Measurements from ENCODE around the gene HYAL4. TPM values are rescaled to one million over a fixed set of nuclear protein-coding genes. Genes with fewer than 3 reads are reported as not detected.

Gene HYAL4
- total and polyA plus RNA-seq, 2 donors (not counting 1 experiment from before 2014, with no cell fraction given) = 0.42 TPM; not detected in 1

GRCh38 chr7:123805287-123805686 lies 39.7 kb upstream of the HYAL4 start:
- H3K4me1 ChIP-seq (ENCODE audit: control insufficient read depth in 2 of 2, insufficient read depth in 2 of 2, low read length in 2 of 2) = no peaks in the 10 kb centered on the region
- Mint-ChIP-seq H3K27ac (no peak overlapping the region), H3K4me3 (no peak overlapping the region), H3K4me1 (no peaks in the 10 kb centered on the region), H3K27me3 (no peaks in the 10 kb centered on the region), H3K9me3 (ENCODE audit: insufficient read depth) (peaks cover 4% of the 10 kb centered on the region)
- H3K27me3 ChIP-seq (replicated peaks in 1 of 4; ENCODE audit: control extremely low read depth in 1 of 4, control insufficient read depth in 3 of 4, insufficient read depth in 4 of 4, low read length in 3 of 4) = no peaks in the 10 kb centered on the region
- no peak overlapping the region for H3K4me3 ChIP-seq (ENCODE audit: control extremely low read depth in 1 of 5, extremely low read depth in 1 of 5, insufficient read depth in 1 of 5, low read depth in 2 of 5, low read length in 4 of 5)
- TF ChIP-seq EZH2 (IDR thresholded peaks at IDR 0.05; ENCODE audit: borderline replicate concordance, insufficient read depth, low read depth, low read length, poor library complexity, severe bottlenecking) = no peak
- no peak for TF ChIP-seq CTCF (IDR thresholded peaks at IDR 0.05)
- no peak for ATAC-seq (ENCODE audit: low read depth)
- DNase-seq = no peak
- no peaks in the 10 kb centered on the region for H4K20me1 ChIP-seq (ENCODE audit: control insufficient read depth, insufficient read depth, low read length, poor library complexity, severe bottlenecking)
- intact Hi-C loops (cut with micrococcal nuclease) = no loop called here
- H3K27ac ChIP-seq (ENCODE audit: low read length in 2 of 2) = no peak overlapping the region
- ChIA-PET CTCF (no interaction called here), POLR2A (no interaction called here)
- no peaks in the 10 kb centered on the region for H3K36me3 ChIP-seq (replicated peaks in 1 of 2; ENCODE audit: control extremely low read depth in 1 of 2, control insufficient read depth in 1 of 2, extremely low read depth in 1 of 2, insufficient read depth in 2 of 2, low read length in 1 of 2)
- H3K9ac ChIP-seq (ENCODE audit: low read length) = no peak overlapping the region
- H3K9me3 ChIP-seq (ENCODE audit: control extremely low read depth in 1 of 3, control insufficient read depth in 2 of 3, insufficient read depth in 1 of 3, low read length in 2 of 3) = peaks cover 0 to 10% (median 5%) of the 10 kb centered on the region in 3 donors
- H3K79me2 ChIP-seq (ENCODE audit: control insufficient read depth, insufficient read depth, low read length) = no peaks in the 10 kb centered on the region
- no peak overlapping the region for H2AFZ ChIP-seq (ENCODE audit: insufficient read depth, low read depth, low read length, poor library complexity, severe bottlenecking)
- H3K4me2 ChIP-seq (replicated peaks; ENCODE audit: low read depth, low read length, poor library complexity, severe bottlenecking) = no peak overlapping the region

GRCh38 chr7:123809471-123809870 lies 35.5 kb upstream of the HYAL4 start:
- H2AFZ ChIP-seq (ENCODE audit: insufficient read depth, low read depth, low read length, poor library complexity, severe bottlenecking) = no peak overlapping the region
- no peaks in the 10 kb centered on the region for H3K27me3 ChIP-seq (replicated peaks in 1 of 4; ENCODE audit: control extremely low read depth in 1 of 4, control insufficient read depth in 3 of 4, insufficient read depth in 4 of 4, low read length in 3 of 4)
- ChIA-PET CTCF (interaction anchor here (0.7 kb wide), 1 partner anchor 52 kb away, joined by 3 read pairs; no protein-coding TSS in a partner anchor), POLR2A (no interaction called here)
- H3K27ac Mint-ChIP-seq = no peak overlapping the region
- H3K27ac ChIP-seq (ENCODE audit: low read length in 2 of 2) = no peak overlapping the region
- 80% methylated on average over 1 of the region's 2 CpGs for WGBS (ENCODE audit: insufficient coverage)
- H3K9ac ChIP-seq (ENCODE audit: low read length) = no peak overlapping the region
- ATAC-seq (ENCODE audit: low read depth) (no peak), DNase-seq (no peak)
- H3K27me3 Mint-ChIP-seq = no peaks in the 10 kb centered on the region
- H3K4me3 Mint-ChIP-seq = no peak overlapping the region
- no peak for TF ChIP-seq CTCF (IDR thresholded peaks at IDR 0.05)
- no peak for TF ChIP-seq EZH2 (IDR thresholded peaks at IDR 0.05; ENCODE audit: borderline replicate concordance, insufficient read depth, low read depth, low read length, poor library complexity, severe bottlenecking)
- peaks cover 4% of the 10 kb centered on the region for H3K9me3 Mint-ChIP-seq (ENCODE audit: insufficient read depth)
- H3K4me2 ChIP-seq (replicated peaks; ENCODE audit: low read depth, low read length, poor library complexity, severe bottlenecking) = no peak overlapping the region
- intact Hi-C loops (cut with micrococcal nuclease) = no loop called here
- H3K9me3 ChIP-seq (ENCODE audit: control extremely low read depth in 1 of 3, control insufficient read depth in 2 of 3, insufficient read depth in 1 of 3, low read length in 2 of 3) = peaks cover 0 to 13% (median 8%) of the 10 kb centered on the region in 3 donors
- no peaks in the 10 kb centered on the region for H3K4me1 Mint-ChIP-seq
- no peaks in the 10 kb centered on the region for H4K20me1 ChIP-seq (ENCODE audit: control insufficient read depth, insufficient read depth, low read length, poor library complexity, severe bottlenecking)
- no peaks in the 10 kb centered on the region for H3K4me1 ChIP-seq (ENCODE audit: control insufficient read depth in 2 of 2, insufficient read depth in 2 of 2, low read length in 2 of 2)
- H3K79me2 ChIP-seq (ENCODE audit: control insufficient read depth, insufficient read depth, low read length) = no peaks in the 10 kb centered on the region
- no peaks in the 10 kb centered on the region for H3K36me3 ChIP-seq (replicated peaks in 1 of 2; ENCODE audit: control extremely low read depth in 1 of 2, control insufficient read depth in 1 of 2, extremely low read depth in 1 of 2, insufficient read depth in 2 of 2, low read length in 1 of 2)
- no peak overlapping the region for H3K4me3 ChIP-seq (ENCODE audit: control extremely low read depth in 1 of 5, extremely low read depth in 1 of 5, insufficient read depth in 1 of 5, low read depth in 2 of 5, low read length in 4 of 5)
